ENCODE measurements around the gene OR2B2.

OR2B2 gene

DNA sequence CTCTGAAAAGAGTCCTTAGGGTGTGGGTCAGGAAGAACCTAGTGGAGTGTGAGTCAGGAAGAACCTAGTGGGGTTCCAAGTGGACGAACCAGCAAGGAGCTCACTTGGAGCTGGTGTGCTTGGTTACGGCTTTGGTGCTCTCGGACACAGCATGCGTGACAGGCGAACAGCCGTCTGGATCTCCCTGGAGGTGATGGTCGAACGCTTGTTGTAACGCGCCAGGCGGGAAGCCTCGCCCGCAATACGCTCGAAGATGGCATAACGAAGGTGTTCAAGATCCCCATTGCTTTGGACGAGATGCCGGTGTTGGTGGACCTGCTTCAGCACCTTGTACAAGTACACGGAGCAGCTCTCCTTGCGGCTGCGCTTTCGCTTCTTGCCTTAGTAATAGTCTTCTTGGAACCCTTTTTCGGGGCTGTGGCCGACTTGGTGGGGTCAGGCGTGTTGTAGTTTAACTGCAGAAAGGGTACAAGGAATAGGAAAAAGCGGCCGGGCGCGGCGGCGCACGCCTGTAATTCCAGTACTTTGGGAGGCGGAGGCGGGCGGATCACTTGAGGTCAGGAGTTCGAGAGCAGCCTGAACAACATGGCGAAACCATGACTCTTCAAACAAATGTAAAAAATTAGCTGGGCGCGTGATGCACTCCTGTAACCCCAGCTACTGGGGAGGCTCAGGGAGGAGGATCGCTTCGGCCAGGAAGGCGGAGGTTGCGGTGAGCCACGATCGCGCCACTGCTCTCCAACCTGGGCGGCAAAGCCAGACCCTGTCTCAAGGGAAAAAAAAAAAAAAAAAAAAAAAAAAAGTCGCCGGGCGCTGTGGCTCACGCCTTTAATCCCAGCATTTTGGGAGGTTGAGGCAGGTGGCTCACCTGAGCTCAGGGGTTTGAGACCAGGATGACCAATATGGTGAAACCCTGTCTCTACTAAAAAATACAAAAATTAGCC lies 48.0 kb downstream of the OR2B2 start:
- TF ChIP-seq, protein P1, sequence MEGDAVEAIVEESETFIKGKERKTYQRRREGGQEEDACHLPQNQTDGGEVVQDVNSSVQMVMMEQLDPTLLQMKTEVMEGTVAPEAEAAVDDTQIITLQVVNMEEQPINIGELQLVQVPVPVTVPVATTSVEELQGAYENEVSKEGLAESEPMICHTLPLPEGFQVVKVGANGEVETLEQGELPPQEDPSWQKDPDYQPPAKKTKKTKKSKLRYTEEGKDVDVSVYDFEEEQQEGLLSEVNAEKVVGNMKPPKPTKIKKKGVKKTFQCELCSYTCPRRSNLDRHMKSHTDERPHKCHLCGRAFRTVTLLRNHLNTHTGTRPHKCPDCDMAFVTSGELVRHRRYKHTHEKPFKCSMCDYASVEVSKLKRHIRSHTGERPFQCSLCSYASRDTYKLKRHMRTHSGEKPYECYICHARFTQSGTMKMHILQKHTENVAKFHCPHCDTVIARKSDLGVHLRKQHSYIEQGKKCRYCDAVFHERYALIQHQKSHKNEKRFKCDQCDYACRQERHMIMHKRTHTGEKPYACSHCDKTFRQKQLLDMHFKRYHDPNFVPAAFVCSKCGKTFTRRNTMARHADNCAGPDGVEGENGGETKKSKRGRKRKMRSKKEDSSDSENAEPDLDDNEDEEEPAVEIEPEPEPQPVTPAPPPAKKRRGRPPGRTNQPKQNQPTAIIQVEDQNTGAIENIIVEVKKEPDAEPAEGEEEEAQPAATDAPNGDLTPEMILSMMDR (IDR thresholded peaks at IDR 0.05; ENCODE audit: extremely low read depth, insufficient read depth, missing control alignments): no peak
- in situ Hi-C loops (cut with MboI; ENCODE audit: low pct_unique_long_range_greater_than_20kb, low sequenced_read_pairs, unreplicated experiment): no loop called here
- DNase-seq (ENCODE audit: low spot score): no peak

DNA sequence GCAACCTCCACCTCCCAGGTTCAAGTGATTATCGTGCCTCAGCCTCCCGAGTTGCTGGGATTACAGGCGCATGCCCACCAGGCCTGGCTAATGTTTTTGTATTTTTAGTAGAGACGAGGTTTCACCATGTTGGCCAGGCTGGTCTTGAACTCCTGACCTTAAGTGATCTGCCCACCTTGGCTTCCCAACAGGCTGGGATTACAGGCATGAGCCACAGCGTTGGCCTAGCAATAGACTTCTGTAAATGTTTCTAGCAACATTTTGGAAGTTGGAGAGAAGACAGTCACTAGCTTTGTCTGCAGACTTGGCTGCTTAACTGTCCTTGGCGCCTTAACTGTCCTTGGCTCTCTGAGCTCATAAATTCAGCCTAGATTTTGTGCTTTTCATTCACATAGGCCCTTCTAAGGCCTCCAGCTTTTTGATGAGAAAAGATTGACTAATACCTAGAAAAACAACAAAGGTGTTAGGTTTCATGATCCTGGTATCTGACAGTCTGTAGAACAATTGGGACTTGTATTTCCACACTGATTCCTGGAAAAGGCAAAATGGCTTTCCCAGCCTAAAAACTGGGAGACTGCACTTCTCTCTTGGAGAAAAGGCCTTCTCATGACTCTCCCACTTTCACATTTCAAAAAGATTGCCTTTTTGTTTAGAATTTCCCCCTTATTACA lies 49.7 kb downstream of the OR2B2 start:
- DNase-seq (ENCODE audit: low spot score): no peak
- TF ChIP-seq, protein P1 (IDR thresholded peaks at IDR 0.05; ENCODE audit: extremely low read depth, insufficient read depth, missing control alignments): no peak
- in situ Hi-C loops (cut with MboI; ENCODE audit: low pct_unique_long_range_greater_than_20kb, low sequenced_read_pairs, unreplicated experiment): no loop called here

DNA sequence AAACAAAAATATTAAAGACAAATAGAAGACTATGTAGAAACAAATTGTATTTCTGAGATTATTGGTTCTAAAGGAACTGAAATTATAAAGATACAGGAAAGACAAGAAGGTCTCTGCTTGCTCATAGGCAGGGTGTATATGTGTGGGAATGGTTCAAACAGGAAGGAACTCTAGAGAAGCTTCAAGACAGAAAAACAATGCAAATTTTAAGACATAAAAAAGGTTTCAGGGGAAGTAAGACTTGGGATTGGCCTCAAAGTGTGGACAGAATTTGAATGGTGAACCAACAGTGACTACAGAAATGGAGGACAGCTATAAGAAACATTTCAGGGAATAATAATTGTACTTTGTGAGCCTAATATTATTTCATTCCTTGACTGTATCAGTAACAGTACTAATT lies 50.3 kb downstream of the OR2B2 start:
- no peak for DNase-seq (ENCODE audit: low spot score)
- TF ChIP-seq, protein P1 (IDR thresholded peaks at IDR 0.05; ENCODE audit: extremely low read depth, insufficient read depth, missing control alignments): no peak
- in situ Hi-C loops (cut with MboI; ENCODE audit: low pct_unique_long_range_greater_than_20kb, low sequenced_read_pairs, unreplicated experiment): no loop called here

DNA sequence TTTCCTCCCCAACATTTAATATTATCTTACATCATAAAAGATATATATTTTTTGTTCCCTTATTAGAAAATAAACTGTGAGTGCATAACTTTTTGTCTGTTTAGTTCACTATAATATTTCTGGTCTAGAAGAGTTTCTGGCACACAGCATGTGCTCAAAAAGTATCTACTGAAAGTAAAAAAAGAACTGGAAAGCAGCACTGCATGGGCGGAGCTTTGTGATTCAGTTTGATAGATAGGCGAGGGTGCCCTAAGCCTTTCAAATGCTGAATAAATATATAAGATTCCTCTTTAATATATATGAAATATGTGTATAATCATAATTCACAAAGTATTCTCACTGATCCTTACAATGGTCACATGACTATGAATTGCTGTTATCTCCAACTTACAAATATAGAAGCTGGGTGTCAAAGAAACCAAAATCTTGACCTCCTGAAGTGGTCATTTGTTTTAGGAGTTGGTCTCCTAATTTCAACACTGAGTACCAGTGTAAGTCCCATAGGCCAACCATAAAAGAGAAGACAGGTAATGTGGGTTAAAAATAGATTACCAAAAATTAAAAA lies 50.8 kb downstream of the OR2B2 start:
- TF ChIP-seq, protein P1 (IDR thresholded peaks at IDR 0.05; ENCODE audit: extremely low read depth, insufficient read depth, missing control alignments): no peak
- DNase-seq (ENCODE audit: low spot score): no peak
- in situ Hi-C loops (cut with MboI; ENCODE audit: low pct_unique_long_range_greater_than_20kb, low sequenced_read_pairs, unreplicated experiment): no loop called here
